Osteoblast (primary cell): ENCODE results near the gene NOTUM. TPM values are rescaled to one million over a fixed set of nuclear protein-coding genes. Genes with fewer than 3 reads are reported as not detected.

Experiments used
- DNase-seq: peaks from one replicate; pipeline ENCODE4 v3.0.0; 2011; ENCODE audit warnings: low spot score, mixed read lengths; ENCODE audit not compliant: insufficient read length; ENCODE audit errors: missing footprints
- H2AFZ ChIP-seq: 2 replicates; pipeline ENCODE4 v1.6.0; 2011; ENCODE audit warnings: mild to moderate bottlenecking, low read length
- H3K27ac ChIP-seq: 2 replicates; pipeline ENCODE4 v1.5.1; 2011; ENCODE audit warnings: mild to moderate bottlenecking, low read depth, low read length, moderate library complexity
- H3K27me3 ChIP-seq: 2 replicates; pipeline ENCODE4 v1.6.0; 2012; ENCODE audit warnings: mild to moderate bottlenecking, control low read depth, inconsistent platforms, low read length, moderate library complexity; ENCODE audit not compliant: insufficient read depth
- H3K36me3 ChIP-seq: 2 replicates; pipeline ENCODE4 v1.5.1; 2011; ENCODE audit warnings: mild to moderate bottlenecking, low read length, control low read depth, moderate library complexity; ENCODE audit not compliant: insufficient read depth
- H3K4me1 ChIP-seq: 2 replicates; pipeline ENCODE4 v1.5.1; 2011; ENCODE audit warnings: mild to moderate bottlenecking, low read length, control low read depth, moderate library complexity; ENCODE audit not compliant: insufficient read depth
- H3K4me2 ChIP-seq: 2 replicates; pipeline ENCODE4 v1.6.0; 2011; ENCODE audit warnings: mild to moderate bottlenecking, low read length; ENCODE audit not compliant: insufficient read depth
- H3K4me3 ChIP-seq: fragments of 200-600 bp; sonication (generic); 3 replicates; pipeline ENCODE4 v1.5.1; 2012; ENCODE audit warnings: mild to moderate bottlenecking, low read length, inconsistent platforms; ENCODE audit not compliant: insufficient read depth
- H3K79me2 ChIP-seq: 2 replicates; pipeline ENCODE4 v1.6.0; 2012; ENCODE audit warnings: mild to moderate bottlenecking, low read length, control low read depth, inconsistent platforms; ENCODE audit not compliant: insufficient read depth
- H3K9me3 ChIP-seq: 2 replicates; pipeline ENCODE4 v1.5.1; 2011; ENCODE audit warnings: low read depth, low read length, control low read depth
- H4K20me1 ChIP-seq: 2 replicates; pipeline ENCODE4 v1.6.0; 2012; ENCODE audit warnings: mild to moderate bottlenecking, low read length, control low read depth; ENCODE audit not compliant: insufficient read depth
- CTCF ChIP-seq: IDR thresholded peaks from 2 replicates; pipeline ENCODE4 v1.5.1; 2011; ENCODE audit warnings: mild to moderate bottlenecking, low read depth, low read length, moderate library complexity; ENCODE audit errors: extremely low read depth
- total RNA-seq: library from RNA; depleted of rRNA; stranded (reverse); fragments of >200 nt; gene quantifications from 2 replicates; pipeline ENCODE4 v1.2.3, GENCODE V29; 2012

NOTUM gene
- total RNA-seq, 1 donor = 0.72 TPM

- Histone ChIP-seq H3K4me3 (no peak overlapping the region), H3K36me3 (peaks cover 4% of the 10 kb centered on the region), H3K27me3 (no peaks in the 10 kb centered on the region), H3K4me1 (peaks cover 23% of the 10 kb centered on the region), H3K27ac (no peak overlapping the region), H3K79me2 (peaks cover 3% of the 10 kb centered on the region), H3K4me2 (no peak overlapping the region), H3K9me3 (no peaks in the 10 kb centered on the region), H4K20me1 (peaks cover 2% of the 10 kb centered on the region), H2AFZ (no peak overlapping the region)
- DNase-seq = no peak
- TF ChIP-seq CTCF = no peak
Measured at GRCh38 chr17:82000803-82001570, 40.0 kb upstream of the NOTUM start.

GRCh38 chr17:81999976-82000802, 39.2 kb upstream of the NOTUM start:
- Histone ChIP-seq H3K79me2 (peaks cover 3% of the 10 kb centered on the region), H2AFZ (no peak overlapping the region), H3K4me3 (no peak overlapping the region), H3K4me2 (no peak overlapping the region), H3K9me3 (no peaks in the 10 kb centered on the region), H3K4me1 (peaks cover 19% of the 10 kb centered on the region), H3K27ac (no peak overlapping the region), H3K36me3 (peaks cover 8% of the 10 kb centered on the region), H4K20me1 (peaks cover 2% of the 10 kb centered on the region), H3K27me3 (no peaks in the 10 kb centered on the region)
- no peak for TF ChIP-seq CTCF
- no peak for DNase-seq

- Histone ChIP-seq H3K27ac (no peak overlapping the region), H2AFZ (no peak overlapping the region), H3K4me1 (peaks cover 18% of the 10 kb centered on the region), H3K36me3 (peaks cover 8% of the 10 kb centered on the region), H4K20me1 (peaks cover 2% of the 10 kb centered on the region), H3K27me3 (no peaks in the 10 kb centered on the region), H3K9me3 (no peaks in the 10 kb centered on the region), H3K4me3 (no peak overlapping the region), H3K4me2 (no peak overlapping the region), H3K79me2 (peaks cover 3% of the 10 kb centered on the region)
- no peak for DNase-seq
- TF ChIP-seq CTCF = no peak
Measured at GRCh38 chr17:81999587-81999975, 38.6 kb upstream of the NOTUM start.
